Activated CD4-positive, alpha-beta T cell treated with anti-CD3 and anti-CD28 coated beads, Interleukin-2, Interleukin-6, amounts not matched to agents 100 ng/mL and 50 ng/mL, durations not matched to agents 16 hours and 8 hours (primary cell): ENCODE measurements around the gene IL17A.
A peak's percentile ranks its signal among the peaks of the same experiment; 100 is the strongest.

Experiments
- DNase-seq: peaks from one replicate; pipeline ENCODE4 v3.0.0-alpha.2; 2020

Gene IL17A

GRCh38 chr6:52186075-52186474, at the start of gene IL17A:
Gene IL17A (plus strand): TSS chr6:52186375. CDS start chr6:52186432, 57 bp downstream.
- no peak for DNase-seq

- no peak for DNase-seq
Measured at GRCh38 chr6:52136934-52137467, 49.2 kb upstream of the IL17A start.

GRCh38 chr6:52138284-52138683, 47.9 kb upstream of the IL17A start:
- DNase-seq = no peak

GRCh38 chr6:52139985-52140680, 46.0 kb upstream of the IL17A start:
- no peak for DNase-seq

GRCh38 chr6:52141596-52141995, 44.6 kb upstream of the IL17A start:
- DNase-seq = no peak

GRCh38 chr6:52142556-52142955, 43.6 kb upstream of the IL17A start:
- no peak for DNase-seq

GRCh38 chr6:52143551-52143950, 42.6 kb upstream of the IL17A start:
- DNase-seq = no peak

GRCh38 chr6:52144196-52145076, 41.7 kb upstream of the IL17A start:
- peak; percentile 45 for DNase-seq

- no peak for DNase-seq
Measured at GRCh38 chr6:52146851-52147445, 39.2 kb upstream of the IL17A start.

GRCh38 chr6:52149076-52149475, 37.1 kb upstream of the IL17A start:
- DNase-seq = no peak

GRCh38 chr6:52149949-52150348, 36.2 kb upstream of the IL17A start:
- no peak for DNase-seq

GRCh38 chr6:52152070-52152423, 34.1 kb upstream of the IL17A start:
- no peak for DNase-seq

GRCh38 chr6:52152711-52153160, 33.4 kb upstream of the IL17A start:
- DNase-seq = no peak

- DNase-seq = no peak
Measured at GRCh38 chr6:52154381-52154780, 31.8 kb upstream of the IL17A start.

- peak; percentile 56 for DNase-seq
Measured at GRCh38 chr6:52155791-52156576, 30.2 kb upstream of the IL17A start.

- DNase-seq = peak; percentile 90
Measured at GRCh38 chr6:52157301-52157941, 28.8 kb upstream of the IL17A start.

- peak; percentile 60 for DNase-seq
Measured at GRCh38 chr6:52160472-52161104, 25.6 kb upstream of the IL17A start.

GRCh38 chr6:52161689-52162438, 24.3 kb upstream of the IL17A start:
- peak; percentile 83 for DNase-seq

GRCh38 chr6:52162940-52163908, 23.0 kb upstream of the IL17A start:
- DNase-seq = peak; percentile 75
